Testis (tissue), 2 donors: Measurements from ENCODE around the gene CDH11.

Experiments used
- CTCF ChIP-seq, 3 experiments: fragments of 450-650 bp in 2 of 3; fragments of 200-600 bp in 1 of 3; sonication (generic) in 1 of 3; IDR thresholded peaks; one replicate each; pipeline ENCODE4 v1.5.1; 2016 to 2019; ENCODE audit warnings: antibody characterized with exemption in 3 of 3, mild to moderate bottlenecking in 2 of 3, moderate library complexity in 1 of 3
- POLR2A ChIP-seq: fragments of 450-650 bp; IDR thresholded peaks from one replicate; pipeline ENCODE4 v1.6.1; 2017; ENCODE audit warnings: antibody characterized with exemption, mild to moderate bottlenecking, moderate library complexity

- TF ChIP-seq CTCF (IDR thresholded peaks at IDR 0.05): no peak
- no peak for TF ChIP-seq POLR2A
Observed at GRCh38 chr16:65104471-65104870, 17.4 kb downstream of the CDH11 start.
